PFSK-1 (cell line): ENCODE measurements around the gene CIITA.

Experiments used
- REST ChIP-seq, 2 experiments: IDR thresholded peaks; 2 replicates each; pipeline versions ENCODE4 v1.6.1 to v1.8.0; 2011 to 2012; ENCODE audit warnings: low read depth in 2 of 2, low read length in 2 of 2, control low read depth in 1 of 2, inconsistent platforms in 1 of 2, mild to moderate bottlenecking in 1 of 2, moderate library complexity in 1 of 2; ENCODE audit not compliant: insufficient read depth in 1 of 2
- TAF1 ChIP-seq: IDR thresholded peaks from 2 replicates; pipeline ENCODE4 v1.6.1; 2012; ENCODE audit warnings: low read length, control low read depth, borderline replicate concordance; ENCODE audit not compliant: insufficient read depth

- TF ChIP-seq TAF1 (no peak), REST (IDR thresholded peaks at IDR 0.05; ENCODE audit: insufficient read depth in 1 of 2, low read depth in 2 of 2, low read length in 2 of 2) (no peak)
Observed at GRCh38 chr16:10859020-10859419, 18.0 kb upstream of the CIITA start.
